ENCODE measurements around the gene DTNB. TPM values are rescaled to one million over a fixed set of nuclear protein-coding genes. Genes with fewer than 3 reads are reported as not detected.

DTNB gene
- total and polyA plus RNA-seq, 2 of the 4 experiments (the other 2 are of a cell fraction) = 3.8 to 5.3 TPM

- Histone ChIP-seq H3K4me1 (ENCODE audit: control insufficient read depth, insufficient read depth, low read length) (peaks cover 2% of the 10 kb centered on the region; the same call in 1 of the 2 replicates), H2AK5ac (ENCODE audit: low read depth, low read length) (no peak overlapping the region), H3K23ac (ENCODE audit: low read depth, low read length) (no peak overlapping the region), H3K4me2 (ENCODE audit: low read depth, low read length) (no peak overlapping the region), H2AFZ (replicated peaks; ENCODE audit: low read length, poor library complexity) (peak overlapping the region; percentile 34), H3K79me1 (ENCODE audit: low read depth in 1 of 2, low read length in 2 of 2) (no peaks in the 10 kb centered on the region), H3K9ac (ENCODE audit: low read depth, low read length) (no peak overlapping the region), H3K27me3 (ENCODE audit: control insufficient read depth, insufficient read depth, low read length) (no peaks in the 10 kb centered on the region), H3K14ac (replicated peaks; ENCODE audit: low read depth, low read length) (no peak overlapping the region), H4K91ac (ENCODE audit: insufficient read depth, low read depth, low read length) (0 out of 2 replicates have a peak overlapping the region, but pooled peaks have one; percentile 2), H3K27ac (ENCODE audit: insufficient read depth, low read length) (no peak overlapping the region), H2BK20ac (ENCODE audit: low read depth, low read length) (no peak overlapping the region), H2BK15ac (ENCODE audit: low read depth, low read length) (no peak overlapping the region), H3K4me3 (ENCODE audit: insufficient read depth, low read depth, low read length) (no peak overlapping the region), H2BK5ac (ENCODE audit: low read depth, low read length, poor library complexity, severe bottlenecking) (no peak overlapping the region), H3K56ac (ENCODE audit: extremely low read depth, insufficient read depth, low read length) (no peak overlapping the region), H2BK120ac (ENCODE audit: low read depth, low read length) (no peak overlapping the region), H4K20me1 (ENCODE audit: insufficient read depth, low read length) (no peaks in the 10 kb centered on the region), H2AK9ac (replicated peaks; ENCODE audit: low read depth, low read length, poor library complexity) (no peak overlapping the region), H4K5ac (ENCODE audit: low read depth, low read length) (no peak overlapping the region), H3K36me3 (ENCODE audit: control insufficient read depth, insufficient read depth, low read length) (no peaks in the 10 kb centered on the region), H4K8ac (ENCODE audit: low read depth in 2 of 2, low read length in 2 of 2) (no peak overlapping the region), H3K9me3 (ENCODE audit: control insufficient read depth, insufficient read depth, low read length) (no peaks in the 10 kb centered on the region), H3K18ac (ENCODE audit: low read depth, low read length) (no peak overlapping the region), H3K9me1 (ENCODE audit: insufficient read depth, low read length) (0 out of 2 replicates have a peak, but pooled peaks cover 5% of the 10 kb centered on the region), H3K4ac (ENCODE audit: low read depth, low read length) (no peak overlapping the region)
- intact Hi-C loops (cut with micrococcal nuclease) (no loop called here), dilution Hi-C loops (cut with HindIII; ENCODE audit: low sequenced_read_pairs, unreplicated experiment) (no loop called here), in situ Hi-C loops (cut with MboI; ENCODE audit: low sequenced_read_pairs) (no loop called here)
- DNase-seq = no peak
- ChIA-PET POLR2A (ENCODE audit: unreplicated experiment) (no interaction called here), CTCF (no interaction called here)
- no peak for TF ChIP-seq FOS (IDR thresholded peaks at IDR 0.05; ENCODE audit: low read depth, low read length)
- no peak for TF ChIP-seq MAFK (IDR thresholded peaks at IDR 0.05; ENCODE audit: low read depth, low read length)
- TF ChIP-seq, protein P1, sequence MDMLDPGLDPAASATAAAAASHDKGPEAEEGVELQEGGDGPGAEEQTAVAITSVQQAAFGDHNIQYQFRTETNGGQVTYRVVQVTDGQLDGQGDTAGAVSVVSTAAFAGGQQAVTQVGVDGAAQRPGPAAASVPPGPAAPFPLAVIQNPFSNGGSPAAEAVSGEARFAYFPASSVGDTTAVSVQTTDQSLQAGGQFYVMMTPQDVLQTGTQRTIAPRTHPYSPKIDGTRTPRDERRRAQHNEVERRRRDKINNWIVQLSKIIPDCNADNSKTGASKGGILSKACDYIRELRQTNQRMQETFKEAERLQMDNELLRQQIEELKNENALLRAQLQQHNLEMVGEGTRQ (IDR thresholded peaks at IDR 0.05; ENCODE audit: low read depth, low read length) = no peak
- TF ChIP-seq CTCF (conservative IDR thresholded peaks at IDR 0.05; ENCODE audit: low read depth, low read length) = no peak
- TF ChIP-seq RFX5 (IDR thresholded peaks at IDR 0.05; ENCODE audit: low read depth, low read length) = no peak
- TF ChIP-seq RCOR1 (IDR thresholded peaks at IDR 0.05; ENCODE audit: insufficient replicate concordance, low read length) = no peak
- no peak for TF ChIP-seq NFE2L2 (IDR thresholded peaks at IDR 0.05; ENCODE audit: low read depth, low read length)
- TF ChIP-seq POLR2A (IDR thresholded peaks at IDR 0.05; ENCODE audit: low read depth, low read length) = no peak
- no peak for TF ChIP-seq MAZ (IDR thresholded peaks at IDR 0.05; ENCODE audit: borderline replicate concordance, low read depth, low read length)
- no peak for TF ChIP-seq MXI1 (IDR thresholded peaks at IDR 0.05; ENCODE audit: borderline replicate concordance, low read depth, low read length)
- no peak for TF ChIP-seq SMC3 (IDR thresholded peaks at IDR 0.05; ENCODE audit: low read depth, low read length)
- TF ChIP-seq BHLHE40 (IDR thresholded peaks at IDR 0.05; ENCODE audit: low read depth, low read length) = no peak
- no peak for TF ChIP-seq RAD21 (IDR thresholded peaks at IDR 0.05; ENCODE audit: low read length)
- no peak for TF ChIP-seq ELK1 (IDR thresholded peaks at IDR 0.05; ENCODE audit: borderline replicate concordance, low read depth, low read length)
- no peak for TF ChIP-seq CEBPB (IDR thresholded peaks at IDR 0.05; ENCODE audit: low read depth, low read length)
- TF ChIP-seq CHD1 (IDR thresholded peaks at IDR 0.05; ENCODE audit: low read depth, low read length) = no peak
- WGBS, 2 experiments (ENCODE audit: extremely low coverage in 2 of 2, insufficient read length in 1 of 2) = 100% methylated on average over 3 of the region's 8 CpGs; no CpG with 5 or more reads in 1 of the 2 experiments
- no TSS peak for BruUV-seq (replicated peaks)
- ATAC-seq (ENCODE audit: low read depth) = no peak
These were observed 273.2 kb downstream of the DTNB start for GRCh38 chr2:25400169-25400568.
